HEK293T (cell line): Measurements from ENCODE around the gene WDR5B.
A peak's percentile ranks its signal among the peaks of the same experiment; 100 is the strongest.

Source experiments
- BHLHE40 ChIP-seq: fragments of 450-650 bp; IDR thresholded peaks from 2 replicates; pipeline ENCODE4 v1.6.1; 2016; ENCODE audit warnings: mild to moderate bottlenecking, moderate library complexity, borderline replicate concordance
- ELF4 ChIP-seq: fragments of 450-650 bp; IDR thresholded peaks from 2 replicates; pipeline ENCODE4 v1.6.1; 2017; ENCODE audit warnings: antibody characterized with exemption
- FOXK2 ChIP-seq: fragments of 450-650 bp; IDR thresholded peaks from 2 replicates; pipeline ENCODE4 v1.6.1; 2016; ENCODE audit warnings: mild to moderate bottlenecking
- FOXM1 ChIP-seq: fragments of 450-650 bp; IDR thresholded peaks from 2 replicates; pipeline ENCODE4 v1.6.1; 2017; ENCODE audit warnings: mild to moderate bottlenecking, borderline replicate concordance
- PKNOX1 ChIP-seq: fragments of 450-650 bp; IDR thresholded peaks from 2 replicates; pipeline ENCODE4 v1.6.1; 2016
- SP1 ChIP-seq: fragments of 450-650 bp; IDR thresholded peaks from 2 replicates; pipeline ENCODE4 v1.6.1; 2017
- TARDBP ChIP-seq: fragments of 450-650 bp; IDR thresholded peaks from 2 replicates; pipeline ENCODE4 v1.6.1; 2016
- ZNF384 ChIP-seq: fragments of 450-650 bp; IDR thresholded peaks from 2 replicates; pipeline ENCODE4 v1.6.1; 2016

- peak; percentile 38 for TF ChIP-seq PKNOX1
- no peak for TF ChIP-seq ZNF384
- no peak for TF ChIP-seq FOXK2
- TF ChIP-seq TARDBP, result no peak
- no peak for TF ChIP-seq ELF4
- TF ChIP-seq BHLHE40, result no peak
- no peak for TF ChIP-seq SP1
- no peak for TF ChIP-seq FOXM1
These were observed 31.8 kb downstream of the WDR5B start, which contains the start of gene FAM162A for GRCh38 chr3:122383771-122384697.
